IPS-15b (cell line): ENCODE measurements around the gene ATP4B.

Experiments used
- H3K27me3 ChIP-seq: one replicate; pipeline ENCODE4 v1.6.1; 2013; ENCODE audit warnings: low read length; ENCODE audit not compliant: control insufficient read depth, insufficient read depth
- H3K36me3 ChIP-seq: one replicate; pipeline ENCODE4 v1.6.1; 2013; ENCODE audit warnings: low read length; ENCODE audit not compliant: control insufficient read depth, insufficient read depth
- H3K4me1 ChIP-seq: one replicate; pipeline ENCODE4 v1.6.1; 2013; ENCODE audit warnings: mild to moderate bottlenecking, low read length; ENCODE audit not compliant: control insufficient read depth, insufficient read depth
- H3K4me3 ChIP-seq: one replicate; pipeline ENCODE4 v1.5.1; 2013; ENCODE audit warnings: low read depth, low read length
- H3K9ac ChIP-seq: one replicate; pipeline ENCODE4 v1.6.1; 2013; ENCODE audit warnings: low read depth, mild to moderate bottlenecking, low read length
- H3K9me3 ChIP-seq: one replicate; pipeline ENCODE4 v1.6.1; 2013; ENCODE audit warnings: mild to moderate bottlenecking, low read length; ENCODE audit not compliant: control insufficient read depth, insufficient read depth

ATP4B gene

DNA sequence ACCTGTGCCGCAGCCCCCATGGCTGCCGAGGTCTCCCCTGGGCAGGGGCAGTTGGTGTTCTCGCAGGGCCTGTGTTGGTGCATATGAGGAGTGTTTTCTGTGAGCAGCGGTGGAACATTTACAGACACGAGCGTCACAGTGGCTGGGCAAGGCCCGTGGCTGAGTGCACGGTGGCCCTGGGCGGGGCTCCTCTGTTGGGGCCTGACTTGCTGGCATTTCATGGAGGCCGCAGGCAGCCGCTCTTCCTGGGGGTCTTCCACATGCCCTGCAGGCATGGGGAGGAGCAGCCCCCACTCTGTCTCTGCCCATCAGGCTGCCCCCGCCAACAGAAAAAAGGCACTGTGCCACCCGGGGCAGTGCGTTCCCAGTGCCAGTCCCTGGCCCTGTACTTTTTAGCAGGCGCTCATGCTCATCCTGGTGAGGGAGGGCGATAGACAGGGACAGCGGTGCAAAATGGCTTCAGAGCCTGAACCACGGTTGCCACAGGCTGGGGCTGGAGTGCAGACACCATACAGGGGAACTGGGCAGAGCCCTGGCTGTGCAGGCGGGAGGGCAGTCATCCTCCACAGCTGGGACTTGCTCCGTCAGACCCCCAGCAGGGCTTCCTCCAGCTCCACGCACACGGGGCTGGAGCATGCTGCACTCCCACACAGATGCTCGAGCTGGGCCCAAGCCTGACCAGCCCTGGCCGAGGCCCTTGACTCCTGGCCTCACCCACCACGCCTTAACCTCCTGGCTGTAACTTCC lies 49.9 kb downstream of the ATP4B start:
- Histone ChIP-seq H3K36me3 (peaks cover 24% of the 10 kb centered on the region), H3K4me3 (no peak overlapping the region), H3K9ac (no peak overlapping the region), H3K27me3 (no peaks in the 10 kb centered on the region), H3K9me3 (no peaks in the 10 kb centered on the region), H3K4me1 (no peaks in the 10 kb centered on the region)

DNA sequence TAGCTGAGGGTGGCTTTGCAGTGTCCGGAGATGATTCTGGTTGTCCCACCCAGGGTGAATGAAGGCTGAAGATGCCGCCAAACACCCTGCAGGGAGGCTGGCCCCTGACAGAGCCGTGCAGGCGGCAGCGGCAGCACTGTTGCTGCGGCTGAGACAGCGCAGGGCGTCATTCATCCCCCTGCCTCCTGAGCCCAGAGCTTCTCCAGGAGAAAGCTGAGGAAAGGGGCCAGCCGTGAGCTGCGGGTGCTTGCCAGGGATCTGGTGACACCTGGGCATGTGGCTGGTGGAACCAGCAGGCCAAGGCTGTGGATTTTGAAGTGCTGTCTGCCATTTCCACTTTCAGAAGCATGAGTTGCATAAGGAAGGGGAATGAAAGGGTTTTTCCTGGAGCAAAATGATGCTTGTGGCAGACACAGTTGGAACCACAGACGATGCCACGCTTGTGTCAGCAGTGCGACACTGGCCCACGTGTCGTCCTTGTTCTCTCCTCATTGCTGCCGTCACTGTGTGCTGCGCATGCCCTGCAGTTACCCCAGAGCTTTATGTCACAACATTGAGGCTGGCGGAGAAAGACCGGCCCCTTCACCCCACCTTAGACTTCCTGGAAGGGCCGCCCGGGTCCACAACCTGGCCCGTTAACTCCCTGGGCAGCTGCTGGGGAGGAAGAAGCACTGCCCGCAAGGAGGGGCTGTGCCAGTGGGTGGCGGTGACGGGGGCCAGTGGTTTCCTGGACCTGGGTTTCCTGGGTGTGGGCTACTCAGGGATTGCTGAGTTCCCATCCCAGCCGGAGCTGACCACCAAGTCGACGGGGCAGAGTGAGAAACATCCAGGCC lies 50.7 kb downstream of the ATP4B start:
- peaks cover 24% of the 10 kb centered on the region for H3K36me3 ChIP-seq

DNA sequence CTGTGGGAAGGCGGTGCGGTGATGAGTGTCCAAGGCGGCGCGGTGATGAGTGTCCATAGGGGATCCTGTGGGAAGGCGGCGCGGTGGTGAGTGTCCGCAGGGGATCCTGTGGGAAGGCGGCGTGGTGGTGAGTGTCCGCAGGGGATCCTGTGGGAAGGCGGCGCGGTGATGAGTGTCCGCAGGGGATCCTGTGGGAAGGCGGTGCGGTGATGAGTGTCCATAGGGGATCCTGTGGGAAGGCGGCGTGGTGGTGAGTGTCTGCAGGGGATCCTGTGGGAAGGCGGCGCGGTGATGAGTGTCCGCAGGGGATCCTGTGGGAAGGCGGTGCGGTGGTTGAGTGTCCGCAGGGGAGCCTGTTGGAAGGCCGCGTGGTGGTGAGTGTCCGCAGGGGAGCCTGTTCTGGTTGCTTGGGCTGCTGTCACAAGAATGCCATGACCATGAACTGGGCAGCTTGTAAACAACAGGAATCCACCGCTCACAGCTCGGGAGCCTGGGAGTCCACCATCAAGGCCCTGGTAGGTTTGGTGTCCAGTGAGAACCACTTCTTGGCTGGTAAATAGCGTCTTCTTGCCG lies 52.0 kb downstream of the ATP4B start:
- Histone ChIP-seq H3K36me3 (peaks cover 19% of the 10 kb centered on the region), H3K4me1 (no peaks in the 10 kb centered on the region), H3K9me3 (no peaks in the 10 kb centered on the region), H3K4me3 (no peak overlapping the region), H3K9ac (no peak overlapping the region), H3K27me3 (no peaks in the 10 kb centered on the region)

More for the DNA sequence above, 50.7 kb downstream of the ATP4B start:
- Histone ChIP-seq H3K27me3 (no peaks in the 10 kb centered on the region), H3K9me3 (no peaks in the 10 kb centered on the region), H3K4me1 (no peaks in the 10 kb centered on the region), H3K9ac (no peak overlapping the region), H3K4me3 (no peak overlapping the region)

DNA sequence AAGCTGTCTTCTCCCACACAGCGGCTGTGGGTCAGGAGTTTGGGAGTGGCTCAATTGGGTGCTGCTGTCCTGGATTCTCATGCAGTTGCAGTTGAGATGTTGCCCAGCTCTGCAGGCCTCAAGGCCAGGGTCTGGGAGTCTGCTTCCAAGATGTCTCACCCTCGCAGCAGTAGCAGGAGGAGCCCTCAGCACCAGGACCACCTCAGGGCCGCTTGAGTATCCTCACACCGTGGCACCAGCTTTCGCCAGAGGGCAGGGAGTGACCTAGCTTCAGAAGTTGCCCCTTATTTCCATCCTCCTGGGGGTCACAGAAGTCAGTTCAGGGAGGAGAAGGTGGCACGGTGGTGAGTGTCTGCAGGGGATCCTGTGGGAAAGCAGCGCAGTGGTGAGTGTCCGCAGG lies 52.5 kb downstream of the ATP4B start:
- Histone ChIP-seq H3K36me3 (peaks cover 19% of the 10 kb centered on the region), H3K4me1 (no peaks in the 10 kb centered on the region)

DNA sequence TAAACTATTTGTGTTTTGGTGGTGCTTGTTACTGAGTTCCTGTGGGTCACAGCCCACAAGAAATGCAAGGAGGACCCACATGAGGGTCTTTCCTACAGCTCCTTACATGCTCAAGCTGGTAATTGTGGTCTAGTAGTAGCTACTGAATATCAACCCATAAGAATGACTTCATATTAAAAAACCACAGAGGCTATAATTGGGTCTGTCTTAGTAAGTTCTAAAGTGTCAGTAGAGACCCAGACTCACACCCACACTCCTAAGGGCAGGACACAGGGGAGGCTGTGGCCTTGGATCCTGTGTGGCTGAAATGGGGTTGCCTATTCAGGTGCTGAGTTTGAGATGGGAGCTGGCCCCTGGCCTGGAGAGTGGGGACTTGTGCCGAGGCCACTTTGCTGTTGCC lies 53.8 kb downstream of the ATP4B start:
- H3K4me3 ChIP-seq = no peak overlapping the region
- no peaks in the 10 kb centered on the region for H3K9me3 ChIP-seq
- H3K4me1 ChIP-seq = no peaks in the 10 kb centered on the region
- H3K27me3 ChIP-seq = no peaks in the 10 kb centered on the region
- H3K9ac ChIP-seq = no peak overlapping the region
- peaks cover 24% of the 10 kb centered on the region for H3K36me3 ChIP-seq

More for the DNA sequence above, 52.5 kb downstream of the ATP4B start:
- Histone ChIP-seq H3K9ac (no peak overlapping the region), H3K4me3 (no peak overlapping the region), H3K9me3 (no peaks in the 10 kb centered on the region), H3K27me3 (no peaks in the 10 kb centered on the region)

DNA sequence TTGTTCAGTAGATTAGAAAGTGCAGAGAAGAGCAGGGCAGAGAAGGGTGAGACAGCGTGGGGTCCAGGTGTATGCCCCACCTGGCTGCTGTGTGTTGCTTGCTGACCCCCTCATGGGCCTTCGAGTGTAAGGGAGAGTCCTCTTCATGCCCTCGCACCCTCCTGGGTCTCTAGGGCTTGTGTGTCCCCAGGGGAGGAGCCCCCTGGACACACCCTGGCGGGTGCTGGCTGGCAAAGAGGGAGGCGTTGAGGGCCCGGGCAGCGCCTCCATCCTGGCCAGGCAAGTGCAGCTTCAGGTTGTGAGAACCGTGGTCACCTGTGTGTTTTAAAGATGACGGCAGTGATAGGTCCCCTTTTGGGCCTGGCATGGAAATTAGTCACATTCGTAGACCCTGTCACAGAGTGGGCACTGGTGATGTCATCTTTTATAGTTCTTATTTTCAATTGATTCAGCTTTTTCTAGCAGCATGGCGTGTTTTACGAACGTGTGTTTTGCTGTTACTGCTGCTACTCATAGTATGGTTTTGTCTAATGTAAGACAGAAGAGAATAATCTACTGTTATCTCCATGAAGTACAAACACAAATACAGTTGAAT lies 54.8 kb downstream of the ATP4B start:
- Histone ChIP-seq H3K9ac (no peak overlapping the region), H3K27me3 (no peaks in the 10 kb centered on the region), H3K36me3 (peaks cover 19% of the 10 kb centered on the region), H3K4me3 (no peak overlapping the region), H3K4me1 (no peaks in the 10 kb centered on the region), H3K9me3 (no peaks in the 10 kb centered on the region)

DNA sequence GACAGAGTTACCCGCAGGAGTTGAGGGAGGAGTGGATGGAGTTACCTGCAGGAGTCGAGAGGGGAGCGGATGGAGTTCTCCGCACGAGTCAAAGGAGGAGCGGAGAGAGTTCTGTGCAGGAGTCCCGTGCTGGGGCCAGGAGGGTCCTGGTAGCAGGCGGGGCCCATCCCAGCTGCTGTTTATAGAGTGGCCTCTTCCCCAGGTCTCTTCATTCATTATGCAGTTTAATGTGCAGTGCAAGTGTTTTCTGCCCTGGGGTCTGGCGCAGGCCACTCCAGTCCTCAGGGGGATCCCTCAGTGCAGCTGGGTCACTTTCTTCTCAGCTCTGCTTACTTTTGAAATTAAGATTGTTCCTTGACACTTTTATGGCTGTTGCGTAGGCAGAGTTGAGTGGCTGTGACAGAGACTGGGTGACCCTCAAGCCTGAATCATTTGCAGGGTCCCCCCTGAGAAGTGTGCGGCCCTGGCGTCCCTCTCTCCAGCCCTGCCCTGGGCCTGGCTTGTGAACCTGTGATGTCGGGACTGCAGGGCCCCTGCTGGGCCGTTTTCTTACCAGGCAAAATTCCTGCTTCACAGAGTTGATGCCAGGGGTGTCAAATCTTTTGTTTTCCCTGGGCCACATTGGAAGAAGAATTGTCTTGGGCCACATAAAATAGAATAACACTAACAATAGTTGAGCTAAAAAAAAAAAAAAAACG lies 55.6 kb downstream of the ATP4B start:
- H3K27me3 ChIP-seq = no peaks in the 10 kb centered on the region
- no peaks in the 10 kb centered on the region for H3K9me3 ChIP-seq
- H3K9ac ChIP-seq = no peak overlapping the region
- H3K4me3 ChIP-seq = no peak overlapping the region
- peaks cover 23% of the 10 kb centered on the region for H3K36me3 ChIP-seq
- H3K4me1 ChIP-seq = no peaks in the 10 kb centered on the region

DNA sequence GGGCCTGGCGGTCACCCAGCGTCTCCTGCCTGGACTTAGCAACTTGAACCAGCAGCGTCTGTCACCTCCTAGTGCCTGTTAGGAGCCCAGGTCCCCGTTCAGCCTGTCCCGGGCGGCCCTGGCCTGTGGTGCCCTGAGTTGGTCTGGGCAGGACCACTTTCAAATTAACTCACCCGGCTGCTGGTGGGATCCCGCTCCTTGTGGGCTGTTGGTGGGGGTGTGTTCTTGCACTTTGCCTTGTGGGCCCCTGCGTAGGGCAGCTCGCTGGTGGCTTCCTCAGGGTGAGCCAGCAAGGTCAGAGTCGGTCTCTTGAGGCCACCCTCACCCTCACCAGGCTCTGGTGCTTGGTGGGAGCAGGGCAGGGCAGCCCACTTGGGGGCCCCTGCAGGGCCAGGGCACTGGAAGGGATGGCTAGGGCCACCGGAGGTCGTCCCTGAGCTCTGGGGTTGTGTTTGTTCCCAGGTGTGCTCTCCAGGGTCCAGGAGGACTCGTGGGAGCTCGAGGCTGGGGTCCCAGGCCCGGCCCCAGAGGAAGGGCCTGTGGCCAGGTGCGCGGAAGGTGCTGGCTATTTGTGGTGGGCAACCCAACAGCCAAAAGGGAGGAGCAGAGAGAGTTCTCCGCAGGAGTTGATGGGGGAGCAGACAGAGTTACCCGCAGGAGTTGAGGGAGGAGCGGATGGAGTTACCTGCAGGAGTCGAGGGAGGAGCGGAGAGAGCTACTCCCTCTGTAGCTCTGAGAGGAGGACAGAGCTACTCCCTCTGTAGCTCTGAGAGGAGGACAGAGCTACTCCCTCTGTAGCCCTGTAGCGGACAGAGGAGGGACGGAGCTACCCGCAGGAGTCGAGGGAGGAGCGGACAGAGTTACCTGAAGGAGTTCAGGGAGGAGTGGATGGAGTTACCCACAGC lies 56.6 kb downstream of the ATP4B start:
- Histone ChIP-seq H3K27me3 (no peaks in the 10 kb centered on the region), H3K9ac (no peak overlapping the region), H3K36me3 (peaks cover 21% of the 10 kb centered on the region), H3K4me3 (no peak overlapping the region), H3K4me1 (no peaks in the 10 kb centered on the region), H3K9me3 (no peaks in the 10 kb centered on the region)

DNA sequence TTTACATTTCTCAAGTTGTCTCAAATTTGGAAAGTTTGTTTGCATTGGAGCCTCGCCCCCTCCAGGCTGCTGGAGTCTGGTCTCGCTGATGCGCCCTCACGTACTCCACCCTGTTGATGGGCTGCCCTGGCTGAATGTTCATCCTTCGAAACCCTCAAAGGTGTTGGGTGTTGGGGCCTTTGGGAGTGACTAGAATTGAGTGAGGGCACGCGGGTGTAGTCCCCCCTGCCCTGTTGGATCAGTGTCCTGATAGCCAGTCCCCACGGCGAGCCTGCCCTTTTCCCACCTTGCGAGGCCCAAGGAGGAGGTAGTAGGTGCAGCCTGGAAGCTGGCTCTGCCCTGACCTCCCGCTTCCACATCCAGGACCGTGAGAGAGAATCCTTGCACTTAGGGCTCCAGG lies 58.6 kb downstream of the ATP4B start:
- Histone ChIP-seq H3K4me3 (no peak overlapping the region), H3K27me3 (no peaks in the 10 kb centered on the region), H3K9ac (no peak overlapping the region), H3K9me3 (no peaks in the 10 kb centered on the region), H3K36me3 (peaks cover 21% of the 10 kb centered on the region), H3K4me1 (no peaks in the 10 kb centered on the region)
